GM19455 (cell line): ENCODE data around the gene SMLR1.
"Not testable (repeated sequence)": the region's sequence is repeated elsewhere in the genome, so short reads cannot be mapped to it uniquely, and the experiment has no call there.

Experiments
- ATAC-seq: cut with Tn5 transposase; IDR thresholded peaks from one replicate; pipeline ENCODE4 v1.9.1; 2021; ENCODE audit not compliant: unreplicated experiment

SMLR1 gene

GRCh38 chr6:130827247-130828149, at the start of gene SMLR1:
SMLR1 (plus strand) TSS chr6:130827406; CDS start chr6:130827414, 8 bp downstream.
- ATAC-seq, result no peak

GRCh38 chr6:130778946-130779657, 48.1 kb upstream of the SMLR1 start:
- no peak for ATAC-seq

DNA sequence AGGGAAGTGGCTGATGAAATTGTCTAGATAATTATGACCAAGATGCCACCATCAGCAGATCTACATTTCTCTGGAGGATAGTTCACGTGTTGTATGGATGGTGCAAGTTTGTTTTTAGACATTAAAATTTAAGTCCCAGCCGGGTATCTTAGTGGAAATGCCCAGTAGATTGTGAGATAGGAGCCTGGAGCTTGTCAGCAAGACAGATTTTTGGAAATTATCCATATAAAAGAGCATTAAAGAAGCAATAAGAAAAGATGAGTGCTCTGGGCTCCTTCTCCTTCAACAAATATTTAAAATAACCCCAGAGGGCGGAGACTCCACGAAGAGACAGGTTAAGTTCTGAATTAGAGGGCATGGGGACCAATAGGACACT, 47.6 kb upstream of the SMLR1 start:
- no peak for ATAC-seq

DNA sequence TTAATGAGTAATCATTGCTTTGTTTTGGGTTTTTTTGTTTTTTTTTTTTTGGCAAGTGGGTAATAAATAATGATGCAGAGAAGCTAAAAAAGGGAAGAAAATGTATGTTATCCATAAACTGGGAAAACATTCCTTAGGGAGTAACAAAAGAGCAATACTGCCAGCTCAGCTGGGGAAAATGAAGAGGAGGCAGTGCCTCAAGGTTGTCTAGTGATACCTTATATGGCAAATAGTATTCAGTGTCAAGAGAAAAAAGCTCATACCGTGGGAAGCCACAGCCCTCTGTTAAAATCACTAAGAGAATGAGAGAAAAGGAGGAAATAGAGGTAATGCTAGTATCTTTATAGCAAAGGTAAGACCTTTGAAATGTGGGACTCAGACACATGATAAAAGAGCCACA, 47.1 kb upstream of the SMLR1 start:
- no peak for ATAC-seq

DNA sequence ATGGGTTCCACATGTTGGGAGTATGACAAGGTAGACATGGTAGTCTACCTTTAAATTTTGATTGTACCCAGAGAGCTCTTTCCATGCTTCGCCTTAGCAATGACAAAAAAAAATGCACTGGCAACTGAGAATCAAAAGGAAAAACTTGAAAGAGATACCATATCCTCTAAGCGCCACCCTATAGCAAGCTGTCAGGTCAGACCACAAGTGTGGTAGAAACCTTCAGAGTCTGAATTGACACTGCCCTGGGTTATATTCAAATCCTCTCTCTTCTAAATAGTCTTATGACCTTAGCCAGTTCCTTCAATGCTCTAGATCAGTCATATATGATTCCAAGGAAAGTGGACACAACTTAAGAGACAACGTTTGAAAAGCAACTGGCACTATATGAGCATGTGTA, 45.6 kb upstream of the SMLR1 start:
- no peak for ATAC-seq

GRCh38 chr6:130783416-130784107, 43.6 kb upstream of the SMLR1 start:
- no peak for ATAC-seq

- no peak for ATAC-seq
Measured at GRCh38 chr6:130787726-130788500, 39.3 kb upstream of the SMLR1 start.

DNA sequence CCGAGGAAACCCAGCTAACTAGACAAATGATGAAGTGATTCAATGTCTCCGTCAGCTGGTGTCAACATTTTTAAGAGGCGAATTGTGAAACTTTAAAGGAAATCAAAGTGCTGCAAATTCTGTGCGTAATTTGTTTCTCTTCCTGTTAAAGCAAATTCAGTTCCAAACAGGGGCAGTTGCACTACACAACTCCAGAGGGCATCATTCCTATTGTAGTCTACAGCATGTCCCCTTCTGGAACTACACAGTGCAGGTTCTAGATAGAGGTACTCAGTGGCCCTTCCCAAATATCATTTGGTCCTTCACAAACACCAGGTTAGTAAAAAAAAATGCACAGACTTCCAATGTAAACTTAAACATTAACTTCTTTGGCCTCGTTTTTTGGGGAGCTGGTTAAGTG, 38.3 kb upstream of the SMLR1 start:
- ATAC-seq, result no peak

- ATAC-seq, result no peak
Measured at GRCh38 chr6:130794010-130794697, 33.1 kb upstream of the SMLR1 start.

DNA sequence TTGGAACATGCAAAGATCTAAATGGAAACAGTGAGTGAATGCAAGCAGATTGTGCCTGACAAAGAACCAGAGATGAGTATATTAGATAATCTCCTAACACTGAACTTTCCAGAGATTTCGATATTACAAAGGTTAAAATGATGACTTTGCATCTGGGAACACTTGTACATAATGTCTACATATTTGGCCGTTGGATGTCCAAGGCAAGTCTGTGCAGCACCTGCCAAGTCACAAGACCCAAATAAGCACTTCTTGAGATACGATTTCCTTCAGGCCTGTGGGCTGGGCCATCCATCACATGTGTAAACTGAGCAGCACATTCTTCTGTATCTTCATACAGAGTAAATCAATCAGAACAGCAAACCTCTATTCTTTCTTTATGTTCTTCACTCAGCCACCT, 32.5 kb upstream of the SMLR1 start:
- ATAC-seq, result no peak

GRCh38 chr6:130796313-130796905, 30.8 kb upstream of the SMLR1 start:
- ATAC-seq, result no peak

- ATAC-seq, result no peak
Measured at GRCh38 chr6:130797061-130797460, 30.1 kb upstream of the SMLR1 start.

DNA sequence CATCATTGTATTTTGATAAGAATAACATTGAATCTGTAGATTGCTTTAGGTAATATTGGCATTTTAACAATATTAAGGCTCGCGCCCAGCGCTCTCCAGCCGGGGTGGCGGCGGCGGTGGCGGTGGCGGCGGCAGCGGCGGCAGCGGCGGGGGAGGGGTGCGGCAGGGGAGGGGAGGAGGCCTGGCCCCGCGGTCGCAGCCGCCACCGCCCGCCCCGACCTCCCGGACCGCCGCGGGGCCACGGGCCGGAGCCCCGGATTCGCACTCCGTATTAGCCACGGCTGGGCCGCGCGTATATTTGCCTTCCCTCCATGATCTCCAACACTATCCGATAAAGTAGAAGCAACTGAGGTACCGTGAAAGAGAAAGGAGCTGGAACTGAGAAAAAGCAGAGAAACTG, 25.8 kb upstream of the SMLR1 start:
- not testable (repeated sequence) for ATAC-seq

- ATAC-seq, result no peak
Measured at GRCh38 chr6:130810307-130811030, 16.7 kb upstream of the SMLR1 start.

DNA sequence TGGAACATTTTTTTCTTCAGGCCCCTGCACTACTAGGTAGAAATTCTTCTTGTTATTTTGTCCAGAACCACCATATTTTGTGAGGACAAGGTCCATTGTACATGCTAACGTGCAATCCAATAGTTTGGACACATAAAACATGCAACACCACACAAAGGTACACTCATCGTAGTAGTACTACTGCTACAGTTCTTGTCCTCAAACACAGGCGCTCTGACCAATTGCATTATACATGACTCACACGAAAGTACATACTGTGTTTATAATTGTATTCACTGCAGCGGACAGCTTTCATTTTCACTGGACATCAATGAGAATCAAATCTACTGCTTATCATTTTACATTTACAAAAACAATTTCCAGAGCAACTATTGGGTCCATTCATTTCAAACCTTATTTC, 15.3 kb upstream of the SMLR1 start:
- no peak for ATAC-seq

GRCh38 chr6:130814506-130814905, 12.7 kb upstream of the SMLR1 start:
- ATAC-seq, result no peak

DNA sequence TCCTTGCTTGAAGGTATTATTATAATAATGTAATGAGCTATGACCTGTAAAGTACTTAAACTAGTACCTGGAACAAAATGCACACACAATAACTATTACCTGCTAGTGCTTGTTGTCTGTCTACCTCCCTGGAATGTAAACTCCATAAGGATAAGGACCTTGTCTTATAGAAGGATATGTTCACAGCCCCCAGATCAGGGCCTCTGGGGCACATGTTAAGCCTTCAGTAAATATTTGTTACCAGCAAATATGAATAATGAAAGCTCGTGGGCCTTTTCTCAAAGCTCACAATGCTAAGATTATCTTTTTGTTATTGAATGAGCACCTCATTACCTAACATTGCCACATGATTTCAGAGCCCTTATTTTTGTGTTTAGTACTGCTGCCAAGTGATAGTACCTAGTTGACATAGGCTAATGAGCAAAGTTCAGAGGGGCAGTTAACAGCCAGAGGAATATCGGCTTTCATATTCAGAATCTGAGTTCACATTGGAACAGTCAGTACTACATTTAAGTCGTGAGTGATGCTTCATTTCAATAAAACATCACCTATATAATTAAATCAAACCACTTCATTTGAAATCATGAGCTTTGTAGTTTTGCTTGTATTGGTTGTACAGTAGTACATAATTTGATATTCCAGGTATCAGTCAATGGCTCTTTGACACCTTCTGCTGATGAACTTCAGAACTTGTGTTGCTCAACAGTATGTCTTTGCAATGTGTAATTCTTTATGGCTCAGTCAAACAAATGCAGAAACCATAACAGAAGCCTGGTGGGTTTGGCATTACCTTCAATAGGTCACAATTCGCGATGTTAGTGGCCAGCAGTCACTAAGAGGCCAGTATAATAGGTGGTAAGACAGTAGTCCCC, 11.8 kb upstream of the SMLR1 start:
- no peak for ATAC-seq

DNA sequence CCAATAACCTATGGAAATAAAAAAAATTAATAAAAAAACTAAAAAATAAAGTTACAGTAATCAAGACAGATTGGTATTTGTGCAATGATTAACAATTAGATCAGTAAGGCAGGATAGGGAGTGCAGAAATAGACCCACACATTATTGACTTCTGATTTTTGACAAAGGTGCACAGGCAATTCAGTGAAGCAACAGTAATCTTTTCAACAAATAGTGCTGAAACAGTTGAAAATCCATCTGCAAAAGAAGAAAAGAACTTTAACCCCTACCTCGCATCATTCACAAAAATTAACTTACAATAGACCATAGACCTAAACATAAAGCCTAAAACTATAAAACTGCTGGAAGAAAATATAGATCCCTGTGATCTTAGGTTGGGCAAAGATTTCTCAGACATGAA, 4.5 kb upstream of the SMLR1 start:
- ATAC-seq, result no peak
